Activated CD8-positive, alpha-beta memory T cell treated with anti-CD3 and anti-CD28 coated beads, Interleukin-2, amount 50 U/mL, for 24 hours (primary cell): ENCODE measurements around the gene HERPUD1.
A peak's percentile ranks its signal among the peaks of the same experiment; 100 is the strongest.
"Not testable (repeated sequence)": the region's sequence is repeated elsewhere in the genome, so short reads cannot be mapped to it uniquely, and the experiment has no call there.

ENCODE experiments used
- DNase-seq: peaks from one replicate; pipeline ENCODE4 v3.0.0-alpha.2; 2020; ENCODE audit errors: extremely low read depth

HERPUD1 gene

DNA sequence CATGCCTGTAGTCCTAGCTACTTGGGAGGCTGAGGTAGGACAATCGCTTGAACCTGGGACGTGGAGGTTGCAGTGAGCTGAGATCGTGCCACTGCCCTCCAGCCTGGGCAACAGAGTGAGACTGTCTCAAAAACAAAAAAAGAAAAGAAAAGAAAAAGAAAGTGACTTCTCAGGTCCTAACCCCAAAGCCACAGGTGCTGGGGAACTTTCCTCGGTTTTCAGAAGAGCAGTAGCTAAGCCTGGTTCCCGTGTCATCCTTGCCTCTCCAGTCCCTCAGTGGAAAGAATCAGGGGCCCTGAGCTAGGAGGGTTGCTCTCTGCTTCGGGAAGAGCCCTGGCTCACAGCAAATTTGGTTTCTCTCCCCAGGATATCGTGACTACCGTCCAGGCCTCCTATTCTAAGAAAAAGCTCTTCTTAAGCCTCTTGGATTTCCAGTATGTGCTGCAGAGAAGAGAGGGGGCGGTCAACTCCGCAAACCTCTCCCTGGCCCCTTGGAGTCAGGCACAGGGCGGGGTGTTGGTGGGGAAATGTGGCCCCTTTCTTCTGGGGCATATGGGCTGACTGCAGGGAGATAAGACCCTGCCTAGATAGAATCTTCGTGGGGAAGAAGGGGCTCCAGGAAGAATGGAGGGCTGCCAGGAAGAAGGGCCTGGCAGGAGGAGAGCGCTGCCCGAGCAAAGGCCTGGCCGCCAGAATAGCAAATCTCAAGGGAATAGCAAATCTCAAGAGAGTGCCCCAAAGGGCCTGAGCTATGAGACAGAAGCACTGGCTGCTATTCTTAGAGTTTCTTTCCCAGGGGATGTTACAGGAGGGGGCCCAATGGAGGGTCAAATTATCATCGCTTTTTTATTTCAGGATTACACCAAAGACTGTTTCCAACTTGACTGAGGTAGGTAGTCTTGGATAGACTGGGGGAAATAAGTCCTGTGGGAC lies 49.1 kb downstream of the HERPUD1 start:
- DNase-seq = no peak

DNA sequence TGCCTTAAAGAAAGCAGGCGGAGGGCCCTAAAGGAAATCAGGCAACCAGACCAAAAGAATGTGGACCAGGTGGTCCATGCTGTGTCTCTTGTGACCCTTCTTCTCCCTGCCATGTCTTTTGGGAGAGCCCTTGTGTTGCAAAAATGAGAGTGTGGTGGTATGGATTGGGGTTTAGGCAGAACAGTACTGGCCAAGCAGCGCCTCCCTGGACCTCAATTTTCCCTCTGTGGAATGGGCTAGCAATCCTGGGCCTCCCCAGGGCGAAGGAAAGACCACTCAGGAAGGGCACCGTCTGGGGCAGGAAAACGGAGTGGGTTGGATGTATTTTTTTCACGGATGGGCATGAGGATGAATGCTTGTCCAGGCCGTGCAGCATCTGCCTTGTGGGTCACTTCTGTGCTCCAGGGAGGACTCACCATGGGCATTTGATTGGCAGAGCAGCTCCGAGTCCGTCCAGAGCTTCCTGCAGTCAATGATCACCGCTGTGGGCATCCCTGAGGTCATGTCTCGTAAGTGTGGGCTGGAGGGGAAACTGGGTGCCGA lies 49.9 kb downstream of the HERPUD1 start:
- no peak for DNase-seq

DNA sequence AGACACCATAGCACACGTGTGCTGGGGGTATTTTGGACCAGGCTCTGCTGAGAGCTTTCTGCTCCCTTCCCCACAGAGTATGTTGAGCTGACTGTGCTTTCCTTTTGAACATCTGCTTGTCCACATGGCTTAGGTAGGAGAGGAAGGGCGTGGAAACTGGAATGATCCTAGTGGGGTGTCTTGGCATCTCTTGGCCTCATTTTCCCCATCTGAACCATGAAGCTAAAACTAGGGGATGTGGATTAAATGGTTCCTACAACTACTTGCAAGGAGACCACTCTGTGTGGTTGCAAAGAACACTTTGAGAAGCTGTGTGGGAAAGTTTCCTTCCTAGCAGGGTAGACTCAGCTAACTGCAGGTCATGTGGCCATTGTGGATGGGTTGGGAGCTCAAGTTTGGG lies 50.8 kb downstream of the HERPUD1 start:
- no peak for DNase-seq

GRCh38 chr16:56983211-56983751 lies 51.3 kb downstream of the HERPUD1 start:
- no peak for DNase-seq

DNA sequence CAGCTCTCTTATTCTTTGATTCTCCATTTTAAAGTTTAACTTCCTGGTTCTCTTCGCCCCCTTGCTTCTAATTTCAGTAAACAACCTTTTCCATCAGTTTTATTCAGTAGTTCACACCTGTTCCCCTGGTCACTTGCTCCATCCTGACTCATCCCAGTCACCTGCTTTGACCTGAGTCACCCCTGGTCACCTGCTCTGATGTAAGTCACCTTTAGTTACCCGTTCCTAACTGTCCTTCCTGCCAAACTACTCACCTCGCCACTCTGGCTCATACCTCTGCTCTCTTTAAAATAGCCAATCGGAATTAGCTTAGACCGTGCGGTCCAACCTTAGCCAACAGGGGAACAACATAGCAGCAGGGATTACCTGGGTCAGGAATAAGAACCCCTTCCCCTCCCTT lies 52.7 kb downstream of the HERPUD1 start:
- DNase-seq = no peak

DNA sequence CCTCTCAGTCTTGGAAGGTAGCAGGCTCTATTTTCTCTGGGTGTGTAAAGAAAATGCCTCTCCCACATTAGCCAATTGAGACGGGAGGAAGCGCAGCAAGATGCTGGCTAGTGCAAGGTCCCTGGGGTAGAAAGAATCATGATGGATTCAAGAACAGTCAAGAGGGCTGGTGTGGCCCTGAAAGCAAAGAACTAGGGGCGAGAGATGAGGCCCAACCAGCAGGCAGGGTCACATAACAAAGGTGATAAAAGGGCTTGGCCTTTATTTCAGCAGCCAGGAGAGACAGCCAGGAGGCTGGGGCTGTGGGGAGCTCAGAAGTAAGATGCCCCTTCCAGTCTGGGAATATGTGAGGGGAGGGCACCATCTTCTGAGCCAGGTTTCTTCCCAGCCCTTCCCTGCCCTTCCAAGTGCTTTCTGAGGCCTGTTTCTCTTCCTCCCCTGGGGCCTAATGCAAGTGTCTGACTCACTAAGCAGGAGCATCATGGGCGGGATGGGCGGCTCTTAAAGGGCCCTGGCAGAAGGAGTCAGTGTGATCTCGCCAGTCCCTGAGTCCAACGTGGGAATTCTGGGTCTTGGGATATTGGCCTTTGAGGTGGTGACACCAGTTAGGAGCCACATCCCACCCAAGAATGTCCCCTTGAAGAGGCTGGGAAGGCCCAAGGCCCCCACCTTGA lies 53.5 kb downstream of the HERPUD1 start:
- no peak for DNase-seq

DNA sequence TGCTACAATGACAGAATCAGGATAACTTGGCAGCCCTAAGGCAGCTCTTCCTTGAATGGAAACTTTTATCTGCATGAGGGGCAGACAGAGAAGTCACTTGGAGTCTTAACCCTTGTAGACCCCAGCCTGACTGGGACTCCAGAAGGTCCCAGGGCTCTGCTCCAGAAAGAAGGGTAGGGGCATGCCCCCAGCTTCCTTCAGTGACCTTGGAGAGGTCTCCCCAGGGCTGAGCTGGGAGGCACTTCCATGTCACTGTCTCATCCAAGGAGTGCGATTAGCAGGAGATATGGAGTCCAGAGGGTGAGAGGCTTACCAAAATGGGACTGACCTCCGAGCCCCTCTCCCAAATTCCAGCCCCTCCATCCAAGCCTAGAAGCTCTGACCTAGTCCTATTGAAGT lies 54.0 kb downstream of the HERPUD1 start:
- DNase-seq = no peak

DNA sequence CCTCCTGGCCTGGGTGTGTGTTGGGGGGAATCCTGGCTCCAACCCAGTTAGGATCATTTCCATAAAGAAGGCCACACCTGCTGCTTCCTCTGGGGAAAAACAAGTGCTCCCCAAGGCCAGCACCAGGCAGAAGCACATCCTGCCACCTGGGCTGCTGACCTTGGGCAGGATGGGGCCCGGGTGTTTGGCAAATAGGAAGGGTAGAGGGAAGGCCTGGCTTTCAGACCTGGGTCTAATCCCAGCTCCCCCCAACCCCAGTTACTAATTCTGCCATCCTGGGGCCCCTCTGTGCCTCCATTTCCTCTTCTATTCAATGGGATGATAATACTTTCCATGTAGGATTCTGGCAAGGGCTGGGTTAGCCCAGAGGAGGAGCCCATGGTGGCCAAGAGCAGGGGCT lies 54.4 kb downstream of the HERPUD1 start:
- no peak for DNase-seq

GRCh38 chr16:56986908-56987307 lies 55.0 kb downstream of the HERPUD1 start:
- not testable (repeated sequence) for DNase-seq

- DNase-seq = no peak
These were observed 55.8 kb downstream of the HERPUD1 start for GRCh38 chr16:56987692-56988091.

DNA sequence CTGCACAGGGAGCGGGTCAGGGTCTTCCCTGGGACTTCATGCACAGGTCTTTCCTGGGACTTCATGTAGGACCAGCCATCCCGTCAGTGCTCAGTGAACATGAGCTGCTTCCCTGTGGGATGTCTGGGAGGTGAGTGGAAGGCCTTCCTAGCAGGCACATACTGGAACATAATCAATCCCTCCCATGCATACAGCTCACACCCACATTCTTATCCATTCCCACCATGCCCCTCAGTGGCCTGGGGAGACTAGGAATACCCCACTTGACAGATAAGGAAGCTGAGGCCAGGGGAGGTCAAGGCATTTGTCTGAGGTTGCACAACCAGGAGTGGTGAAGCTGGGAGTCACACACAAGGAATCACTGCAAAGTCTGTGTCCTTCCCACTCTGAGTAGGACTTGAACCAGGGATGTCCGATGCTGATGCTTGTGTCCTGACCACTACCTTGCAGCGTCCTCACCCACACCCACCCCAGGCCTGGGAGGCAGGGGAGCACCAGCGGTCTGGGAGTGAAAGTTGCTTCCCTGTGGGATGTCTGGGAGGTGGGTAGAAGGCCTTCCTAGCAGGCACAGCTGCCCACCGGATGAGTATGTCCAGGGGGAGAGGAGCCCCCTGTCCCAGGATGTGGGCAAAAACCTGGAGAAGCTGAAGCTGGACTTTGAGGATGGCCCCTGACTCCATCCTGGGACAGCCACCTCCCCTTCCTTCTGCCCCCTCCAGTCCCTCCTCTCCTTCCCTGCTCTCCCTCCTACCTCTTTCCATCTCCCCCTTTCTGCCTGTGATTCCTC lies 56.4 kb downstream of the HERPUD1 start:
- no peak for DNase-seq

- peak; percentile 75 for DNase-seq
These were observed 57.3 kb downstream of the HERPUD1 start, which contains the start of gene NLRC5 for GRCh38 chr16:56988948-56989945. TSS of gene NLRC5 (plus strand) at chr16:56989557. CDS start at chr16:57020713, 31,156 bp downstream.

DNA sequence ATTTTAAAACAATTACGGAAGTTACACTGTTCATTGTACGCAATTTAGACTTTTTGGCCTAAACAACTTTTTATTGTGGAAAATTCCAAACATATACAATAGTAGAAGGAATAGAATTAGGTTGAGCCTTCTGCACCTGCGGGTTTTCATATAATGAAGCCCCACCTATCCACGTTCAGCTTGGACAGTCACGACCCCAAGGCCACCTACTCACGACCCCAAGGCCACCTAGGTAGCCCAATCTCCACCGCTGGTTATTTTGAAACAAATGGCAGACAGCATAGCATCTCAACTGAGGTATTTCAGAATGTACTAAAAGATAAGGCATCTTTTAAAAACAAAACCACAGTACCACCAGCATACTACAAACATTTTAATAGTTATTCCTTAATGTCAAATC lies 58.0 kb downstream of the HERPUD1 start:
- no peak for DNase-seq

GRCh38 chr16:56990407-56991286 lies 58.7 kb downstream of the HERPUD1 start:
- DNase-seq = no peak

- not testable (repeated sequence) for DNase-seq
These were observed 60.5 kb downstream of the HERPUD1 start for GRCh38 chr16:56992431-56992830.

DNA sequence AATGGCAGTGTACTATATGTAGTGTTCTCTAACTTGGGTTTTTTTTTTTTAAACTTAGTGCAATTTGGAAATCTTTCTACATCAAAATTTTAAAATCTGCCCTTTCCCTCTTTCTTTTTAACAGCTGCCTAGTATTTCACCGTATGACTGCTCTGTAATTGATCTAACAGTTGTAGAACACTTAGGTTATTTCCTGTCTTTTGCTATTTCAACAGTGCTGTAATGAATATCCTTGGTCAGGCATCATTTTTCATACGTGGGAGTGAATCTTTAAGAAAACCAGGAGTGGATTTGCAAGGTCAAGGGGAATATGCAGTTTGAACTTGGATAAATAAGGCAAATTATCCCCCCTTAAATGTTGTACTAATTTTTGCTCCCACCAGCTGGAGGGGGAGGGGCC lies 61.3 kb downstream of the HERPUD1 start:
- no peak for DNase-seq

- no peak for DNase-seq
These were observed 62.4 kb downstream of the HERPUD1 start for GRCh38 chr16:56994311-56994710.
